T-helper 2 cell treated with Interferon-gamma antibody and Interleukin-4, amounts not matched to agents 5 μg/mL and 100 μg/mL, for 36 hours (primary cell): ENCODE measurements around the gene SLC41A1.

ENCODE experiments used
- DNase-seq: peaks from one replicate; pipeline ENCODE4 v3.0.0; 2021; ENCODE audit warnings: low spot score
- H3K27ac Mint-ChIP-seq: one replicate; pipeline ENCODE4 v1.8.0; 2021; ENCODE audit warnings: mild to moderate bottlenecking, mixed read lengths
- H3K27me3 Mint-ChIP-seq: one replicate; pipeline ENCODE4 v1.8.0; 2021; ENCODE audit warnings: low read depth, mixed read lengths
- H3K36me3 Mint-ChIP-seq: one replicate; pipeline ENCODE4 v1.8.0; 2021; ENCODE audit warnings: low read depth, mixed read lengths
- H3K4me1 Mint-ChIP-seq: one replicate; pipeline ENCODE4 v1.8.0; 2021; ENCODE audit warnings: low read depth, mixed read lengths
- H3K4me3 Mint-ChIP-seq: one replicate; pipeline ENCODE4 v1.8.0; 2022; ENCODE audit warnings: mild to moderate bottlenecking, moderate library complexity, mixed read lengths
- H3K9me3 Mint-ChIP-seq: one replicate; pipeline ENCODE4 v1.8.0; 2021; ENCODE audit warnings: mixed read lengths

Gene SLC41A1

DNA sequence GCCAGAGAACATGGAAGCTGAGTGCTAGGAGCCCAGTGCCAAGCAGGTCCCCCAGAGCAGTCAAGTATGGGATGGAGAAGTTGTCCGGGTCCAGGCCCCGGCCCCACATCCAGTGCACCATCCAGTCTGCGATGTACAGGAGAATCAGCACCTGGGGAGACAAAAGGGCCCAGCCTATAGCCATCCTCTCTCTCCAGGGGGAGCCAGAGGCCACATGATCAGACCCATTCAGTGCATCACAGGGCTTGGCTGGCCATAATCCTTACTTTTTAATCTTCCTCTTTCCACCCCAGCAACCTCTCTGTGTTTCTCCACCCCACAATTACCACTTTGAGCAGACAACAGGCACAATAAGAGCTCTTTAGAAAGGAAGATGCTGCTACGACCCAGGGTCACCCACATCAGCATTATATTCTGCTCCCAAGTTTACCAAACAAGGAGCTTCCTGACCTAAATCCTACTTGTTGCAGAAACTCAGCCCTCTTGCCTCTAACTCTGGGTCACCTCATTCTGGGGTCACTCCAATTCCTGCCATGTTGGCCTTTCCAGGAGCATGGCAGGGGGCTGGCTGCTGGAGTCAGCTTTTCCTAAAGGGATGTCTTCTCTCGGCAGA, 21.3 kb downstream of the SLC41A1 start:
- Mint-ChIP-seq H3K27me3 (no peaks in the 10 kb centered on the region), H3K4me1 (peaks cover 26% of the 10 kb centered on the region), H3K4me3 (no peak overlapping the region), H3K36me3 (peaks cover 20% of the 10 kb centered on the region), H3K9me3 (no peaks in the 10 kb centered on the region), H3K27ac (no peak overlapping the region)
- peak; percentile 53 for DNase-seq

DNA sequence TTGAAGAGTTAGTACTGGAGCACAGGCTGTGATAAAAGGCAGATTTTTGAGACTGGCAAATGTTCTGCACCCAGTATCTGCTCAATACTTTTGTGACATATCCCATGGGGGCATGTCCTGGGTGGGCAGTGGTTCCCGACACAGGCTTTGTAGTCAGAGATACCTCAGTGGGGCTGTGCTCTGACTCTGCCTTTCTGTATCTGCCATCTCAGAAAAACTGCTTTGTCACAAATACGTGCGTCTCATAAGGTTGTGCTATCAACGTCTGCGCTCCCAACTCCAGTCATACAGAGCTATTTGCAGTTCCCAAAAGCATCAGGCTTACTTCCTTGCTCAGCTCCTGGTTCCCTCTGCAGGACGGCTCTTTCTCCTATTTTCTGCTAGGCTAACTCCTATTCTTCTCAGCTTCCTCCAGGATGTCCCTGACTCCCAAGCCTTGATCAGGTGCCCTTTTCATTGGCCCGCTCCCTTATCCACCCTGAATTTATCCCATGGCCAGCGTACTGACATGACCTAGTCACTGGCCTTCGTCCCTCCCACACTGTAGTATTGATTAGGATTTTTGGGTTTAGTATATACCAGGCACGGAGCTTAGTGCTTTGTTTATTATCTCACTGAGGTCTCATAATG, 25.6 kb downstream of the SLC41A1 start:
- DNase-seq: no peak
- Mint-ChIP-seq H3K36me3 (peaks cover 10% of the 10 kb centered on the region), H3K4me3 (no peak overlapping the region), H3K27ac (no peak overlapping the region), H3K9me3 (no peaks in the 10 kb centered on the region), H3K27me3 (no peaks in the 10 kb centered on the region), H3K4me1 (peaks cover 11% of the 10 kb centered on the region)

DNA sequence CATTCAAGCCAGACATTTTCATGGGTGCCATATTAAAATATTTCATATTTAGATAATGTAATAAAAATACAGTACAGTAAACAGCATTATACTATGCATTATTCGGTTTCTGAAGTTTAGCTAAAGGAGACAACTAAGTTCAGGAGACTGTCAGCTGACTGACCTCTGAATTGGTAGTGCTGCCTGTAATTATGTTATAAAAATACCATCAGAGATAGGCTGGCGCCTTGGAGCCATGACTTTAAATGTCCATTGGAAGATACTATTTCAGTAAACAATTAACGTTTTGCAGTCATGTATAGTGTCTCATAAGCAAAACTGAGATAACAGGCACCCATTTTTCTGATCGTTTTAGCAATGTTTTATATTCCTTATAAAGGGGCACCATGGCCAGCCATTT, 26.4 kb downstream of the SLC41A1 start:
- H3K4me3 Mint-ChIP-seq: no peak overlapping the region
- H3K36me3 Mint-ChIP-seq: peaks cover 8% of the 10 kb centered on the region
- H3K27me3 Mint-ChIP-seq: no peaks in the 10 kb centered on the region
- no peaks in the 10 kb centered on the region for H3K9me3 Mint-ChIP-seq
- H3K4me1 Mint-ChIP-seq: peaks cover 7% of the 10 kb centered on the region
- no peak overlapping the region for H3K27ac Mint-ChIP-seq
- no peak for DNase-seq

DNA sequence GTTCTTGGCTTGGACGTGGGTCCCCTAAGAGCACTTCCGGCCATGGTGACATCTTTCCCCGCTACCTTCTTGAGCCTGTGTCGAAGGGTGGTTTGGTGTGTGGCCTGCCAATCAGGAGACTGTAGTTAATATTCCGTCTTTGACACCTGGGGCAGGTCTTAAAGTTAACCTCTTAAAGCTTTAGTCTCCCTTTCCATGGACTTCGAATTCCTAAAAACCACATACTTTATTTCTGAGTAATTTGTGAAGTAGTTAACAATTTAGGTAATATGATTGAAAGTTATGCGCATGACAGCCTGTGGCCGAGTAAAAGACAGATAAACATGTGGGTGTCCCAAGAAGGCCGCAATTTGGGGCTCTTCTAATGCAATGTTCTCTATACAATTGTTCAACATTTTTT, 27.6 kb downstream of the SLC41A1 start:
- H3K4me3 Mint-ChIP-seq: no peak overlapping the region
- no peaks in the 10 kb centered on the region for H3K27me3 Mint-ChIP-seq
- DNase-seq: no peak
- H3K9me3 Mint-ChIP-seq: no peaks in the 10 kb centered on the region
- peaks cover 7% of the 10 kb centered on the region for H3K4me1 Mint-ChIP-seq
- H3K27ac Mint-ChIP-seq: no peak overlapping the region
- peaks cover 3% of the 10 kb centered on the region for H3K36me3 Mint-ChIP-seq

- no peaks in the 10 kb centered on the region for H3K9me3 Mint-ChIP-seq
Measured at GRCh38 chr1:205783904-205784303, 29.1 kb downstream of the SLC41A1 start.

GRCh38 chr1:205783433-205783795, 29.6 kb downstream of the SLC41A1 start:
- Mint-ChIP-seq H3K27me3 (no peaks in the 10 kb centered on the region), H3K27ac (no peak overlapping the region), H3K4me1 (peaks cover 9% of the 10 kb centered on the region), H3K9me3 (no peaks in the 10 kb centered on the region), H3K36me3 (no peaks in the 10 kb centered on the region), H3K4me3 (no peak overlapping the region)
- DNase-seq: no peak

More at GRCh38 chr1:205783904-205784303, 29.1 kb downstream of the SLC41A1 start:
- Mint-ChIP-seq H3K27me3 (no peaks in the 10 kb centered on the region), H3K4me1 (peaks cover 8% of the 10 kb centered on the region), H3K27ac (no peak overlapping the region), H3K4me3 (no peak overlapping the region), H3K36me3 (no peaks in the 10 kb centered on the region)
- no peak for DNase-seq

GRCh38 chr1:205782627-205783432, 30.2 kb downstream of the SLC41A1 start:
- no peak for DNase-seq
- H3K27ac Mint-ChIP-seq: peak overlapping the region; percentile 70
- no peaks in the 10 kb centered on the region for H3K9me3 Mint-ChIP-seq
- H3K27me3 Mint-ChIP-seq: no peaks in the 10 kb centered on the region
- H3K4me3 Mint-ChIP-seq: no peak overlapping the region
- peaks cover 9% of the 10 kb centered on the region for H3K4me1 Mint-ChIP-seq
- H3K36me3 Mint-ChIP-seq: no peaks in the 10 kb centered on the region

- Mint-ChIP-seq H3K27ac (no peak overlapping the region), H3K9me3 (no peaks in the 10 kb centered on the region), H3K27me3 (no peaks in the 10 kb centered on the region), H3K36me3 (peaks cover 1% of the 10 kb centered on the region), H3K4me1 (peaks cover 20% of the 10 kb centered on the region), H3K4me3 (no peak overlapping the region)
- DNase-seq: no peak
Measured at GRCh38 chr1:205780335-205780734, 32.7 kb downstream of the SLC41A1 start.

DNA sequence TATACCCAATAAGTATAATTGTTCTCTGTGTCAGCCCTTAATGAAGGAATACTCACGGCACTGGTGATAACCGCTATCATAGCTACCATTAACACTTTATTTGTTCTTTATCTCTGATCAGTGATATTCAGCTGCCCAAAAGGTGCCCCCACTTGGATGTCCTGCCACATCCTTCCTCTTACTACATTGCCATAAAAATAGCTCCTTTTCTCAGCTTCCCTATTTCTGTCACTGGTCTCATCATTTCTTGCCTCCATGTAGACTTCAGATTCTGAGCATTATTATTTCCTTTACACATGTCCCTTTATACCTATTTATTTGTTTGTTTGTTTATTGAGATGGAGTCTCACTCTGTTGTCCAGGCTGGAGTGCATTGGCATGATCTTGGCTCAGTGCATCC, 35.0 kb downstream of the SLC41A1 start:
- Mint-ChIP-seq H3K27me3 (no peaks in the 10 kb centered on the region), H3K27ac (no peak overlapping the region)
- no peak for DNase-seq

DNA sequence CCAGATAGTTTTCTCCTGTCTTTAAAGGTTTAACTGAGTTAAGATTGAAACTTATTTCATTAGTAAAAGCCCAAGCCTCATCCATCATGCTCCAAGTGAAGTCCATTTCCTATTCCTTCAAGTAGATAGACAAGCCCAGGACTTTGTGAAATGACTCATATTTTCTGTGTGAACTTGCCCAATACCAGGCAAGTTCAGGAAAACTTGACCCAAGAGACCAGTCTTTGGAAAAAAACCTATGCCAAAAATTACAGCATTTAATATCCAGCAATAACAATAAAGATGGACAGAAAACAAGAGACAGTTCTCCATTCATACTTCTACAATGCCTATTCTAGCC, 37.3 kb downstream of the SLC41A1 start:
- Mint-ChIP-seq H3K36me3 (peaks cover 26% of the 10 kb centered on the region), H3K9me3 (no peaks in the 10 kb centered on the region), H3K27ac (peak overlapping the region; percentile 95), H3K27me3 (no peaks in the 10 kb centered on the region), H3K4me1 (peaks cover 45% of the 10 kb centered on the region), H3K4me3 (peak overlapping the region; percentile 91)
- DNase-seq: no peak

More for the DNA sequence above, 35.0 kb downstream of the SLC41A1 start:
- Mint-ChIP-seq H3K4me3 (no peak overlapping the region), H3K4me1 (peaks cover 35% of the 10 kb centered on the region), H3K9me3 (no peaks in the 10 kb centered on the region), H3K36me3 (peaks cover 14% of the 10 kb centered on the region)

DNA sequence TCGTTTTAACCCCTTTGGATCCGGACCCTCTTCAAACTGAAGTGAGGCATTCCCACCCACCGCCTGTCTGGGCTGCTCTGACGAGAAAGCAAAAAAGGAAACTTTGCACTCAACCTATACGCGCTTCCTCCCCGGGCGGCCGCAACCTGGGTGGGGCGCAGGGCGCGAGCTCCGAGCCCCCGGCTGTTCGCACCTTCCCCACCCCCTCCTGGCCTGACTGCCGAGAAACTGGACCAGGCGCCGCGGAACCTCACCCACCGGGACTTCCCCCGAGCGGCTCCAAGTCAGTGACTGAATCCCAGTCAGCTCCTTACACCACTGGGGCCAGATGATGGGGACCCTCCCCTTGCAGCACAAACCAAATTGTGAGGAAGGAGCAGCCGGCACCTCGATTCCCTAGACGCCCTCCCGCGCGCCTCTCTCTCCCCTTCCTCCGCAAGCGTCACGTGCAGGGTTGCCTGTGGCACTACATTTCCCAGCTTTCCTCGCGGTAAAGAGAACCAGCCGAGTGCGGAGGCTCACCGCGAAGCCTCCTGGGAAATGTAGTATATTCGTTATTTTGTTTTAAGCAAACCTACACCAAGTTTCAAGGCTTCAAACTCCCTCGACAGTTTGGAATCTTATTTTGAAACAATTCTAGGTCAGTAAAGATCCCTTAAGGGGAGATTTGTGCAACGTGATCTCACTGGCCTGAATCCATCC, 37.8 kb downstream of the SLC41A1 start, which contains the start of gene RAB29:
Gene RAB29 (minus strand): TSS at position 468 of the 702 bp plus-strand sequence. CDS start 526 bp downstream, outside the sequence.
- Mint-ChIP-seq H3K9me3 (no peaks in the 10 kb centered on the region), H3K4me3 (peak within 1 kb of the TSS; percentile 91), H3K36me3 (peaks cover 31% of the 10 kb centered on the region), H3K27ac (peak within 1 kb of the TSS; percentile 95), H3K27me3 (no peaks in the 10 kb centered on the region), H3K4me1 (peaks cover 45% of the 10 kb centered on the region)
- DNase-seq: peak; percentile 79

GRCh38 chr1:205774198-205775014, 38.6 kb downstream of the SLC41A1 start:
- H3K4me1 Mint-ChIP-seq: peaks cover 45% of the 10 kb centered on the region
- H3K4me3 Mint-ChIP-seq: peak overlapping the region; percentile 91
- no peaks in the 10 kb centered on the region for H3K27me3 Mint-ChIP-seq
- peak overlapping the region; percentile 95 for H3K27ac Mint-ChIP-seq
- H3K36me3 Mint-ChIP-seq: peaks cover 39% of the 10 kb centered on the region
- DNase-seq: peak; percentile 26
- no peaks in the 10 kb centered on the region for H3K9me3 Mint-ChIP-seq

GRCh38 chr1:205772607-205773032, 40.4 kb downstream of the SLC41A1 start:
- no peaks in the 10 kb centered on the region for H3K9me3 Mint-ChIP-seq
- H3K36me3 Mint-ChIP-seq: peaks cover 52% of the 10 kb centered on the region
- peak; percentile 25 for DNase-seq
- H3K4me3 Mint-ChIP-seq: peak overlapping the region; percentile 69
- peaks cover 43% of the 10 kb centered on the region for H3K4me1 Mint-ChIP-seq
- no peaks in the 10 kb centered on the region for H3K27me3 Mint-ChIP-seq
- peak overlapping the region; percentile 45 for H3K27ac Mint-ChIP-seq
